ENCODE data around the gene UHRF1.

DNA sequence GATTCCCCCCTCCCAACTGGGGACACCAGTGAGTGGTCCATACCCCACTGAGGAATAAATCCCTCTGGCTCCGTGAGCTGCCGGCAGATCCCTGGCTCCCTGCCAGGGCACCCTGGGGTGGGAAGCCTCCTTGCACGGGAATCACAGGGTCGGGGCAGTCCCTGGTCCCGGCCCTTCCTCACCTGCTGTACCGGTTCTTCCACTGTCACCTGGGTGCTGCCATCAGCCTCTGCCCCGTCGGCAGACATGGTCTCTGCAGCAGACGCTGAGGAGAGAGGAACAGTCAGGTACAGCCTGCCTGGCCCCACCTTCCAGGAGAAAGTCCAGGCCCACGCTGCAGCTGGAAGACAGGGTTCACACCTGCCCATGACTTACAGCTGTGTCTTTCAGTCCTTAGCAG lies 48.2 kb upstream of the UHRF1 start:
- TF ChIP-seq POLR2A (IDR thresholded peaks at IDR 0.05), result no peak
- TF ChIP-seq, protein P1, sequence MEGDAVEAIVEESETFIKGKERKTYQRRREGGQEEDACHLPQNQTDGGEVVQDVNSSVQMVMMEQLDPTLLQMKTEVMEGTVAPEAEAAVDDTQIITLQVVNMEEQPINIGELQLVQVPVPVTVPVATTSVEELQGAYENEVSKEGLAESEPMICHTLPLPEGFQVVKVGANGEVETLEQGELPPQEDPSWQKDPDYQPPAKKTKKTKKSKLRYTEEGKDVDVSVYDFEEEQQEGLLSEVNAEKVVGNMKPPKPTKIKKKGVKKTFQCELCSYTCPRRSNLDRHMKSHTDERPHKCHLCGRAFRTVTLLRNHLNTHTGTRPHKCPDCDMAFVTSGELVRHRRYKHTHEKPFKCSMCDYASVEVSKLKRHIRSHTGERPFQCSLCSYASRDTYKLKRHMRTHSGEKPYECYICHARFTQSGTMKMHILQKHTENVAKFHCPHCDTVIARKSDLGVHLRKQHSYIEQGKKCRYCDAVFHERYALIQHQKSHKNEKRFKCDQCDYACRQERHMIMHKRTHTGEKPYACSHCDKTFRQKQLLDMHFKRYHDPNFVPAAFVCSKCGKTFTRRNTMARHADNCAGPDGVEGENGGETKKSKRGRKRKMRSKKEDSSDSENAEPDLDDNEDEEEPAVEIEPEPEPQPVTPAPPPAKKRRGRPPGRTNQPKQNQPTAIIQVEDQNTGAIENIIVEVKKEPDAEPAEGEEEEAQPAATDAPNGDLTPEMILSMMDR (IDR thresholded peaks at IDR 0.05), result no peak
- no peak for TF ChIP-seq EP300 (IDR thresholded peaks at IDR 0.05)
